Measurements from ENCODE around the gene BMP7.

DNA sequence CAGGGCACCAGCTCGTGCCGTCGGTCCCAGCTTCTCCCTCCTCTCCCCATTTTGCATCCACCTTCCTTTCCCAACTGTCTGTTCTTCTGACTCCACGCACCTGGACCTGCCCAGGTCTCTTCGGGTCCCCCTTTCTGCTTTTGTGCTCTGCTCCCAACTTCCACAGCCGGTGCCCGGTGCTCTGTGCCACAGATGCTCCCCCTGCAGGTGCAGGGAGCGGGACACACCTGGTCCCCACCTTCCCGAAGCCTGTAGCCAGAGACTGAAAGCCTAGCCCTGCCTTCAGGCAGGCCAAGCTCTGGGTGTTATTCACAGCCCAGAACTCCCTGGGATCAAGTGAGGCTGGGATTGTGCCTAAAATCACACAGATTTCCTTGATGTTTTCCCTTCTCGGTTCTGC lies 24.6 kb upstream of the BMP7 start:
- TF ChIP-seq REST (tag by site-specific recombination; IDR thresholded peaks at IDR 0.05) (no peak), SETDB1 (IDR thresholded peaks at IDR 0.05; ENCODE audit: insufficient read length, low read length) (no peak), ZBTB7A (tag by site-specific recombination; IDR thresholded peaks at IDR 0.05; ENCODE audit: low read depth) (no peak)
